Mucosa of descending colon (tissue), 3 donors: Measurements from ENCODE around the gene OR2AG1. TPM values are rescaled to one million over a fixed set of nuclear protein-coding genes. Genes with fewer than 3 reads are reported as not detected.

ENCODE experiments used
- ATAC-seq: fragments of 200-7000 bp; cut with Tn5 transposase; one replicate; pipeline ENCODE4 v1.9.1; 2020; ENCODE audit warnings: mild to moderate bottlenecking, moderate library complexity
- DNase-seq, 3 donors: peaks; one replicate each; pipeline ENCODE4 v3.0.0-alpha.2; 2020
- H3K36me3 ChIP-seq: fragments of 200-600 bp; one replicate; pipeline ENCODE4 v1.8.0; 2021; ENCODE audit warnings: low read depth, mild to moderate bottlenecking
- H3K4me1 ChIP-seq: fragments of 200-600 bp; one replicate; pipeline ENCODE4 v1.8.0; 2021; ENCODE audit warnings: low read depth, mild to moderate bottlenecking
- H3K4me3 ChIP-seq: fragments of 200-600 bp; one replicate; pipeline ENCODE4 v1.8.0; 2021; ENCODE audit warnings: mild to moderate bottlenecking
- H3K9me3 ChIP-seq: fragments of 200-600 bp; one replicate; pipeline ENCODE4 v1.8.0; 2021; ENCODE audit warnings: mild to moderate bottlenecking
- intact Hi-C, 2 donors: fragments of 100-400 bp; cut with DNase I in 1 of 2; cut with micrococcal nuclease in 1 of 2; formaldehyde crosslinking; loops; one replicate each; pipeline versions ENCODE4 v1.11.0 to v1.11.1; 2022; cut with DNase I, micrococcal nuclease
- long read RNA-seq, 2 donors: library from polyadenylated mRNA; unstranded; transcript quantifications; one replicate each; pipeline ENCODE4 v2.0.0, GENCODE V29; 2019 to 2021
- total RNA-seq, 3 donors: library from RNA; stranded (reverse); fragmentation: NEBNext Ultra II Directional in 2 of 3; extraction: Animal tissue kit (Norgen Biotek cat#: 25700) in 2 of 3; gene quantifications; one replicate each; pipeline versions ENCODE4 v1.2.1 to v1.2.4, GENCODE V29; 2021 to 2023
- TF ChIP-seq, protein P1 (sequence below): fragments of 200-600 bp; IDR thresholded peaks from one replicate; pipeline ENCODE4 v1.8.0; 2022; ENCODE audit warnings: antibody characterized with exemption, mild to moderate bottlenecking
- donor health status: DM: no; HTN: no; CAD: no; lungs with moderate emphysema.
- donor health status: DM: no; HTN: no; CAD: no.
- donor health status: DM: no; HTN: yes; CAD: no.

Gene OR2AG1
- total RNA-seq: not detected
- long read RNA-seq, donor 1: 0 reads
- long read RNA-seq, donor 2: 0 reads

DNA sequence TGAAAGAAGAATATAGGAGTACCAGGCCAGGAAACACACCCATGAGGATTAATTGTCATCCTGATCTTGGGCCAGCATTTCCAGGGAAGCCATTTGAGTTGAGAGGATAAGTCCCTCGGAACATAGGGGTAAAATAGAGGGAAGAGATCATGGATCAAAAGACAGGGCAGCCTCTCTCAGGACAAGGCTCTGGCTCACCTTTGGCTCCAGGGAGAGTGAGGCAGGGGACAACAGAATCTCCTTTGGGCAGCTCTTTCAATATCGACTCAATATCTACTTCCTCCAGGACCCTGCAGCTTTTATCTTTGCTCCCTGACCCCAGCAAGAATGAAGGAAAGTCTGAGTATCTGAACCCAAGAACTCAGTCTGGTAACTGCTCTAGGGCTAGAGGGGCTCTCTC lies at the start of gene OR2AG1:
Gene OR2AG1, plus strand, starts transcription at position 301 of the 400 bp plus-strand sequence. CDS start 2,018 bp downstream, outside the sequence.
- H3K4me1 ChIP-seq: no peaks in the 10 kb centered on the region
- no peak for DNase-seq
- no peaks in the 10 kb centered on the region for H3K9me3 ChIP-seq
- H3K36me3 ChIP-seq: no peaks in the 10 kb centered on the region
- ATAC-seq: no peak
- intact Hi-C loops: no loop called here
- H3K4me3 ChIP-seq: no peak within 1 kb of the TSS
- TF ChIP-seq, protein P1, sequence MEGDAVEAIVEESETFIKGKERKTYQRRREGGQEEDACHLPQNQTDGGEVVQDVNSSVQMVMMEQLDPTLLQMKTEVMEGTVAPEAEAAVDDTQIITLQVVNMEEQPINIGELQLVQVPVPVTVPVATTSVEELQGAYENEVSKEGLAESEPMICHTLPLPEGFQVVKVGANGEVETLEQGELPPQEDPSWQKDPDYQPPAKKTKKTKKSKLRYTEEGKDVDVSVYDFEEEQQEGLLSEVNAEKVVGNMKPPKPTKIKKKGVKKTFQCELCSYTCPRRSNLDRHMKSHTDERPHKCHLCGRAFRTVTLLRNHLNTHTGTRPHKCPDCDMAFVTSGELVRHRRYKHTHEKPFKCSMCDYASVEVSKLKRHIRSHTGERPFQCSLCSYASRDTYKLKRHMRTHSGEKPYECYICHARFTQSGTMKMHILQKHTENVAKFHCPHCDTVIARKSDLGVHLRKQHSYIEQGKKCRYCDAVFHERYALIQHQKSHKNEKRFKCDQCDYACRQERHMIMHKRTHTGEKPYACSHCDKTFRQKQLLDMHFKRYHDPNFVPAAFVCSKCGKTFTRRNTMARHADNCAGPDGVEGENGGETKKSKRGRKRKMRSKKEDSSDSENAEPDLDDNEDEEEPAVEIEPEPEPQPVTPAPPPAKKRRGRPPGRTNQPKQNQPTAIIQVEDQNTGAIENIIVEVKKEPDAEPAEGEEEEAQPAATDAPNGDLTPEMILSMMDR: no peak

DNA sequence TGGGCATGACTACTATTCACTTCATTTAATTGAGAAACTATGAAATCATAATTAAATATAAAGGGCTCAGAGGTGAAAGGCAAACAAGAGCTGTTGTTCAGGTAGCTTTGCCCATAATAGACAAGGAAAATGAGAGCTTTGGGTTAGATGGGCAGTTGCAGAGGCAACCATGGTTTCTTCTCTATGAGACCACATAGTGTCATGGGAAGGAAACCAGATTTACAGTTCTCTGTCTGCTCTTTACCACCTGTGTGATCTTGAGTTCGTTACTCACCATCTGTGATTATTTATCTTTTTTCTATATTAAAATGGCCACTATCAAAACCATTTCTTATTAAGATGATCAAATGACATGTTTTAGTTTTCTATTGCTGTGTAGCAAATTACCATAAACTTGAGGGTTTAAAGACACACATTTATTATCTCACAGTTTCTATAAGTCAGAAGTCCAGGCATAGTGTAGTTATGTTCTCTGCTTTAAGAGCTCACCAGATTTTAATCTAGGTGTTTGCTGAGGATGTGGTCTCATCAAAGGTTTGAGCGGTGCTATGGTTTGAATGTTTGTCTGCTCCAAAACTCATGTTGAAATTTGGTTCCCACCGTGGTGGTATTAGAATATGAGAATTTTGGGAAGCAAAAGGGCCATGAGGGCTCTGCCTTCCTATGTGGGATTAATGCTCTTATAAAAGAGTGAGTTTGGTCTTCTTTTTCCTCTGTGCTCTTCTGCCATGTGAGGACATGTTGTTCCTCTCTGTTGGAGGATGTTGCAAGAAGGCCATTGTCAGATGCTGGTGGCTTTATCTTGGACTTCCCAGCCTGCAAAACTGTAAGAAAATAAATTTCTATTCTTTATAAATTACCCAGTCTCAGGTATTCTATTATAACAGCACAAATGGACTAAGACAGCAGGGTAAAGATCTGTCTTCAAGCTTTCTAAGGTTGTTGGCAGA lies 49.2 kb upstream of the OR2AG1 start:
- H3K36me3 ChIP-seq: no peaks in the 10 kb centered on the region
- intact Hi-C loops: no loop called here
- H3K9me3 ChIP-seq: no peaks in the 10 kb centered on the region
- no peak for DNase-seq
- TF ChIP-seq, protein P1: no peak
- no peaks in the 10 kb centered on the region for H3K4me1 ChIP-seq
- no peak overlapping the region for H3K4me3 ChIP-seq
- ATAC-seq: peak; percentile 30

GRCh38 chr11:6734616-6735015 lies 48.2 kb upstream of the OR2AG1 start:
- DNase-seq: no peak
- H3K4me3 ChIP-seq: no peak overlapping the region
- no peak for ATAC-seq
- H3K9me3 ChIP-seq: no peaks in the 10 kb centered on the region
- no peaks in the 10 kb centered on the region for H3K4me1 ChIP-seq
- H3K36me3 ChIP-seq: no peaks in the 10 kb centered on the region
- TF ChIP-seq, protein P1: no peak
- intact Hi-C loops: no loop called here

GRCh38 chr11:6735306-6735705 lies 47.5 kb upstream of the OR2AG1 start:
- Histone ChIP-seq H3K36me3 (no peaks in the 10 kb centered on the region), H3K9me3 (no peaks in the 10 kb centered on the region), H3K4me3 (no peak overlapping the region), H3K4me1 (no peaks in the 10 kb centered on the region)
- intact Hi-C loops: no loop called here
- no peak for ATAC-seq
- DNase-seq: no peak
- TF ChIP-seq, protein P1: no peak

- Histone ChIP-seq H3K4me1 (no peaks in the 10 kb centered on the region), H3K9me3 (no peaks in the 10 kb centered on the region), H3K36me3 (no peaks in the 10 kb centered on the region), H3K4me3 (no peak overlapping the region)
- intact Hi-C loops: no loop called here
- TF ChIP-seq, protein P1: no peak
- DNase-seq (no peak), ATAC-seq (no peak)
Observed at GRCh38 chr11:6736495-6737121, 46.2 kb upstream of the OR2AG1 start.
